ENCODE measurements around the gene METTL9. TPM values are rescaled to one million over a fixed set of nuclear protein-coding genes. Genes with fewer than 3 reads are reported as not detected.

The METTL9 gene
- total and polyA plus RNA-seq, 4 donors, result 26.6 to 127 (median 78.1) TPM

DNA sequence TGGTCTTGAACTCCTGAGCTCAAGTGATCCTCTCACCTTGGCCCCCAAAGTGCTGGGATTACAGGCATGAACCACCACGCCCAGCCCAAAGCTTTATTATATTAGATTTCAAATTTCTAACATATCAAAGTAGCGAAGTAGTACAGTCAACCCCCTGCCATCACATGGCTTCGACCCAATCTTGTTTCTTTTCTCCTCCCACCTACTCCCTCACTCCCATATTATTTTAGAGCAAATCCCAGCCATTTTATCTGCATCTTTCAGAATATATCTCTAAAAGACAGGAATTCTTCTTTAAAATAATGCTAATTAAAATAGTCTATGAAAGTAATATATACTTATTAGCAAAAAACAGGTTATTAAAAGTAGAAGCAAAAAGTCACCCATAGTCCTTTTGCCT, 52.1 kb downstream of the METTL9 start:
- TF ChIP-seq, protein P1, sequence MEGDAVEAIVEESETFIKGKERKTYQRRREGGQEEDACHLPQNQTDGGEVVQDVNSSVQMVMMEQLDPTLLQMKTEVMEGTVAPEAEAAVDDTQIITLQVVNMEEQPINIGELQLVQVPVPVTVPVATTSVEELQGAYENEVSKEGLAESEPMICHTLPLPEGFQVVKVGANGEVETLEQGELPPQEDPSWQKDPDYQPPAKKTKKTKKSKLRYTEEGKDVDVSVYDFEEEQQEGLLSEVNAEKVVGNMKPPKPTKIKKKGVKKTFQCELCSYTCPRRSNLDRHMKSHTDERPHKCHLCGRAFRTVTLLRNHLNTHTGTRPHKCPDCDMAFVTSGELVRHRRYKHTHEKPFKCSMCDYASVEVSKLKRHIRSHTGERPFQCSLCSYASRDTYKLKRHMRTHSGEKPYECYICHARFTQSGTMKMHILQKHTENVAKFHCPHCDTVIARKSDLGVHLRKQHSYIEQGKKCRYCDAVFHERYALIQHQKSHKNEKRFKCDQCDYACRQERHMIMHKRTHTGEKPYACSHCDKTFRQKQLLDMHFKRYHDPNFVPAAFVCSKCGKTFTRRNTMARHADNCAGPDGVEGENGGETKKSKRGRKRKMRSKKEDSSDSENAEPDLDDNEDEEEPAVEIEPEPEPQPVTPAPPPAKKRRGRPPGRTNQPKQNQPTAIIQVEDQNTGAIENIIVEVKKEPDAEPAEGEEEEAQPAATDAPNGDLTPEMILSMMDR (IDR thresholded peaks at IDR 0.05; ENCODE audit: control extremely low read depth, extremely low read depth), result no peak
- Histone ChIP-seq H3K27ac (ENCODE audit: low read depth in 1 of 2, low read length in 1 of 2) (peak overlapping the region in 1 of 2 donors; percentile 65), H3K4me3 (no peak overlapping the region), H3K27me3 (ENCODE audit: control insufficient read depth in 3 of 3, insufficient read depth in 3 of 3, low read length in 2 of 3) (no peaks in the 10 kb centered on the region), H3K36me3 (ENCODE audit: control insufficient read depth in 4 of 4, insufficient read depth in 4 of 4, low read length in 4 of 4) (peaks cover 4 to 10% (median 6%) of the 10 kb centered on the region in 4 donors), H3K9ac (ENCODE audit: insufficient read depth in 1 of 2, low read length in 2 of 2) (no peak overlapping the region), H3K9me3 (ENCODE audit: control insufficient read depth in 4 of 4, insufficient read depth in 3 of 4, low read length in 3 of 4) (no peaks in the 10 kb centered on the region), H3K4me1 (ENCODE audit: control insufficient read depth in 5 of 5, insufficient read depth in 5 of 5, low read length in 5 of 5) (peaks cover 0 to 2% (median 0%) of the 10 kb centered on the region in 5 donors)
- ATAC-seq (ENCODE audit: insufficient read depth, low FRiP score), result no peak
- 86 to 89% methylated on average over 3 of the region's 3 CpGs for WGBS, 2 donors
- DNase-seq, result no peak

DNA sequence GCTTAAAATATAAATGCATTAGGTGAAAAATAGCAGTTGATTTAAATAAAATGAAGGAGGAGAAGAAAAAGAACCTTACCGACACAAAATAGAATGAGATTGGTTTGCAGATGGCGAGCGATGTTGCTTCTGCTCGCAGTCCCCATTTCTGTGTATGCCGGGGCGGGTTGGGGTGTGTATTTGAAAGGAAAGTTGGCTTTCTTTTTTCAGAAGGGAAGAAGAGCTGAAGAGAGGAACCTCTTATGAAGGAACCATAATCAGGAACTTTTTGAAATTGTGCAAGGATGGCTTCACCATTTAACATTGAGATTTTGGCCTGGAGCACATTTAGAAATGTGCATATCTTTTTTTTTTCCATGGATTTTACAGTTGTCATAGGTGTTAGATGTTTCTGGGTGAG, 53.1 kb downstream of the METTL9 start, which contains the start of gene IGSF6:
Gene IGSF6 (minus strand): TSS at position 156 of the 400 bp plus-strand sequence. CDS start 10 bp downstream, at position 146.
- 53 to 71% methylated on average over 6 of the region's 6 CpGs for WGBS, 2 donors
- Histone ChIP-seq H3K4me1 (ENCODE audit: control insufficient read depth in 5 of 5, insufficient read depth in 5 of 5, low read length in 5 of 5) (peaks cover 0 to 2% (median 0%) of the 10 kb centered on the region in 5 donors), H3K36me3 (ENCODE audit: control insufficient read depth in 4 of 4, insufficient read depth in 4 of 4, low read length in 4 of 4) (peaks cover 3 to 10% (median 6%) of the 10 kb centered on the region in 4 donors), H3K4me3 (no peak within 1 kb of the TSS), H3K27ac (ENCODE audit: low read depth in 1 of 2, low read length in 1 of 2) (peak within 1 kb of the TSS in 1 of 2 donors; percentile 65), H3K27me3 (ENCODE audit: control insufficient read depth in 3 of 3, insufficient read depth in 3 of 3, low read length in 2 of 3) (no peaks in the 10 kb centered on the region), H3K9ac (ENCODE audit: insufficient read depth in 1 of 2, low read length in 2 of 2) (no peak within 1 kb of the TSS), H3K9me3 (ENCODE audit: control insufficient read depth in 4 of 4, insufficient read depth in 3 of 4, low read length in 3 of 4) (no peaks in the 10 kb centered on the region)
- no peak for ATAC-seq (ENCODE audit: insufficient read depth, low FRiP score)
- DNase-seq, result no peak
- TF ChIP-seq, protein P1 (IDR thresholded peaks at IDR 0.05; ENCODE audit: control extremely low read depth, extremely low read depth), result no peak

DNA sequence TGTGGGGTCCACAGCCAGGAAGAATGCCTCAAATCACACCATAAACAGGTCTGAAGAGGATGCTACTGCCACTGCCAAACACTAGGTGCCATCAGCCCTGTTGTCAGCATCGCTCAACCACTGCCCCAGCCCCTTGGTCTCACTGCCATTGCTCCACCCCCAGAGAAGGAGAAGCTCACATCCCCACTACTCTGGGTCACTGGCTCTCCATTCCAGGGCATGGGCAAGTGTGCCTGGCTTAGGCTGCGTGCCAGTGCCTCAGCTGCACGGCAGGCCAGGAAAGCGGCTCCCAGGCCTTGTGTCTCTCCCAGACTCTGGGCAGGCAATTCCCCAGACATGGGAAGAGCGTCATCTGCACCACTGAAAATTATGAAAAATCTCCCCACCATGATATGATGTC, 54.2 kb downstream of the METTL9 start:
- WGBS, 2 donors, result 83 to 91% methylated on average over 5 of the region's 5 CpGs
- H3K36me3 ChIP-seq (ENCODE audit: control insufficient read depth in 4 of 4, insufficient read depth in 4 of 4, low read length in 4 of 4), result peaks cover 0 to 10% (median 4%) of the 10 kb centered on the region in 4 donors
- peaks cover 0 to 2% (median 0%) of the 10 kb centered on the region in 5 donors for H3K4me1 ChIP-seq (ENCODE audit: control insufficient read depth in 5 of 5, insufficient read depth in 5 of 5, low read length in 5 of 5)
- no peak for ATAC-seq (ENCODE audit: insufficient read depth, low FRiP score)
- H3K9ac ChIP-seq (ENCODE audit: insufficient read depth in 1 of 2, low read length in 2 of 2), result no peak overlapping the region
- no peak for DNase-seq
- H3K27me3 ChIP-seq (ENCODE audit: control insufficient read depth in 3 of 3, insufficient read depth in 3 of 3, low read length in 2 of 3), result no peaks in the 10 kb centered on the region
- TF ChIP-seq, protein P1 (IDR thresholded peaks at IDR 0.05; ENCODE audit: control extremely low read depth, extremely low read depth), result no peak
- no peak overlapping the region for H3K4me3 ChIP-seq
- no peak overlapping the region for H3K27ac ChIP-seq (ENCODE audit: low read depth in 1 of 2, low read length in 1 of 2)
- no peaks in the 10 kb centered on the region for H3K9me3 ChIP-seq (ENCODE audit: control insufficient read depth in 4 of 4, insufficient read depth in 3 of 4, low read length in 3 of 4)

DNA sequence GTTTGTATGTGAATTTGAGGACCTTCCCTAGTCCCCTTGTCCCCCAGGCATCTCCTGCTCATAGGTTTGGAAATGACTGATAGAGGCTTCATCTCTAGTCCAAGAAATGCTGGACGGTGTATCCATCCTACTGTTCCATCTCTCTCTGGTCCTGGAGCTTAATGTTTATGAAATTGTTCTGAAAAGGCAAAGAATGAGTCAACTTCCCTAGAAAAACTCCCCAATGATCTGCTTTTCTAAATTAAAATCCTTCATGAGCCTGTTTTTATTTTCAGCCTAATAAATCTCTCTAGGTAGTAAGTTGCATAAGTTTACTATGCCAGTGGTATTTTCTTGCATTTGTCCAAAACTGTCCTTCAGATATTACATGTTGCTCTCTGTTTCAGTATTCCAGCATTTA, 55.1 kb downstream of the METTL9 start:
- H3K4me1 ChIP-seq (ENCODE audit: control insufficient read depth in 5 of 5, insufficient read depth in 5 of 5, low read length in 5 of 5), result peaks cover 0 to 2% (median 0%) of the 10 kb centered on the region in 5 donors
- H3K27me3 ChIP-seq (ENCODE audit: control insufficient read depth in 3 of 3, insufficient read depth in 3 of 3, low read length in 2 of 3), result no peaks in the 10 kb centered on the region
- ATAC-seq (ENCODE audit: insufficient read depth, low FRiP score) (no peak), DNase-seq (no peak)
- no peak overlapping the region for H3K4me3 ChIP-seq
- no peak overlapping the region for H3K9ac ChIP-seq (ENCODE audit: insufficient read depth in 1 of 2, low read length in 2 of 2)
- 87 to 91% methylated on average over 1 of the region's 1 CpG for WGBS, 2 donors
- peaks cover 0 to 10% (median 3%) of the 10 kb centered on the region in 4 donors for H3K36me3 ChIP-seq (ENCODE audit: control insufficient read depth in 4 of 4, insufficient read depth in 4 of 4, low read length in 4 of 4)
- no peak overlapping the region for H3K27ac ChIP-seq (ENCODE audit: low read depth in 1 of 2, low read length in 1 of 2)
- TF ChIP-seq, protein P1 (IDR thresholded peaks at IDR 0.05; ENCODE audit: control extremely low read depth, extremely low read depth), result no peak
- H3K9me3 ChIP-seq (ENCODE audit: control insufficient read depth in 4 of 4, insufficient read depth in 3 of 4, low read length in 3 of 4), result no peaks in the 10 kb centered on the region

All from lung (tissue), 12 donors.